C1 segment of cervical spinal cord (tissue), 14 donors: ENCODE measurements around the gene INSL6.
"Not testable (repeated sequence)": the region's sequence is repeated elsewhere in the genome, so short reads cannot be mapped to it uniquely, and the experiment has no call there.

Source experiments
- DNase-seq, 14 donors: peaks; one replicate each; lab custom pipeline; 2025; lab: John Stamatoyannopoulos, UW

Gene INSL6

GRCh38 chr9:5185220-5185840, at the start of gene INSL6:
TSS of gene INSL6 (minus strand) at chr9:5185639. CDS start at chr9:5185602, 37 bp downstream.
- no peak for DNase-seq

GRCh38 chr9:5231212-5231611, 45.8 kb upstream of the INSL6 start, which contains the start of gene INSL4:
TSS of gene INSL4 (plus strand) at chr9:5231419. CDS start at chr9:5231524, 105 bp downstream.
- no peak for DNase-seq

- DNase-seq = no peak
Measured at GRCh38 chr9:5230554-5230953, 45.1 kb upstream of the INSL6 start.

- no peak for DNase-seq
Measured at GRCh38 chr9:5205071-5205470, 19.6 kb upstream of the INSL6 start.

- DNase-seq = no peak
Measured at GRCh38 chr9:5195463-5195862, 10.0 kb upstream of the INSL6 start.

- DNase-seq = no peak
Measured at GRCh38 chr9:5193345-5193744, 7.9 kb upstream of the INSL6 start.

- no peak for DNase-seq
Measured at GRCh38 chr9:5191985-5192384, 6.5 kb upstream of the INSL6 start.

- DNase-seq = no peak
Measured at GRCh38 chr9:5188060-5188984, 2.9 kb upstream of the INSL6 start.

GRCh38 chr9:5186416-5187169, 1.2 kb upstream of the INSL6 start:
- DNase-seq = peak in 3 of 14 donors; percentile 1 to 9 (median 3)

- no peak for DNase-seq
Measured at GRCh38 chr9:5184776-5185175, 663 bp downstream of the INSL6 start.

- not testable (repeated sequence) for DNase-seq
Measured at GRCh38 chr9:5180631-5181030, 4.8 kb downstream of the INSL6 start.

- DNase-seq = no peak
Measured at GRCh38 chr9:5178126-5178805, 7.2 kb downstream of the INSL6 start.

- DNase-seq = no peak
Measured at GRCh38 chr9:5146241-5146640, 39.2 kb downstream of the INSL6 start.

GRCh38 chr9:5144217-5144616, 41.2 kb downstream of the INSL6 start:
- DNase-seq = no peak

GRCh38 chr9:5140151-5140550, 45.3 kb downstream of the INSL6 start:
- no peak for DNase-seq

GRCh38 chr9:5122516-5122915, 62.9 kb downstream of the INSL6 start:
- no peak for DNase-seq

- DNase-seq = no peak
Measured at GRCh38 chr9:5122116-5122515, 63.3 kb downstream of the INSL6 start.

GRCh38 chr9:5113994-5114748, 71.3 kb downstream of the INSL6 start:
- no peak for DNase-seq
